ENCODE measurements around the gene IL4R. TPM values are rescaled to one million over a fixed set of nuclear protein-coding genes. Genes with fewer than 3 reads are reported as not detected.
A peak's percentile ranks its signal among the peaks of the same experiment; 100 is the strongest.

Gene IL4R
- total RNA-seq, 1 experiment from 2014 or later, result 25.1 TPM

DNA sequence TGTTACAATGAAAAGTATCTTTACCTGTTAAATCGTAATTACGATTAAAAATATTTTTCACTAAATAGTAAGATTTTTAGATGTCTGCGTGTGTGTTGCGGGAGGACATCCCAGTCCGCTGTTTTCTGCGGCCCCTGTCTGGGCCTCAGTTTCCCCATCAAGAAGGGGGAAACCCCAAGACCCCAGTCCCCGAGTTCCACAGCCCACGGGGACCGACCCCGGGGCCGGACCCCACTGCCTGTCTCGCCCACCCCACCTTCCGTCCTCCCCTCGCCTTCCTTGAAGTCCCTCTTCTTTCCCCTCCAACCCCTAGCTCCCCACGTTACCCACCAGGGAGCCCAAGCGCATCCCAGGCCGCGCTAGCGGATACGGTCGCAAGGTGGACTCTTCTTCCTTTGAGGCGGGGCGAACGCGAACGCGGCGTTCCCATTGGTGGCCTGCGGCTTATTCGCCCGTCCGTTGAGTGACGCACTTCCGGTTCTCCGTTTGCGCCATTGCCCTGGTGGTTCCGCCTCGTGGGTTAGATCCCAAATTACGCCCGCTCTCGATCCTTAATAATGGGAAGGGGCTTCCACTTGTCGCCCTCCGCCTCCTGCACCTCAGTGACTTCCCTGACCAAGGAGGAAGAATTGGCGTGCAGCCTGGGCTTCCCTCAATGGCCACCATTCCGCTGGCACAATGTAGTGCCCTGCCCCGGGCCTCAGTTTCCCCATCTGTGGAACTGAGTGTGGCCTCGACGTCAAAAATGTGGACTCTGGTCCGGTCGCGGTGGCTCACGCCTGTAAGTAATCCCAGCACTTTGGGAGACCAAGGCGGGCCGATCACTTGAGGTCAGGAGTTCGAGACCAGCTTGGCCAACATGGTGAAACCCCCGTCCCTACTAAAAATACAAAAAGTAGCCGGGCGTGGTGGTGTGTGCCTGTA is 45.1 kb upstream of the IL4R start, which contains the start of gene NSMCE1:
NSMCE1 (minus strand) TSS at position 397 of the 924 bp plus-strand sequence. CDS start 11,202 bp downstream, outside the sequence.
- Histone ChIP-seq H3F3A (ENCODE audit: low read length, unreplicated experiment) (peaks cover 6% of the 10 kb centered on the region), H3K36me3 (ENCODE audit: low read depth, low read length) (no peaks in the 10 kb centered on the region), H3K9ac (ENCODE audit: low read length) (peak within 1 kb of the TSS; percentile 75), H3K79me2 (ENCODE audit: low read length) (peaks cover 20% of the 10 kb centered on the region), H3K4me3 (ENCODE audit: low read length) (peak within 1 kb of the TSS; percentile 85), H3K9me2 (replicated peaks; ENCODE audit: low read length) (no peaks in the 10 kb centered on the region), H3K4me2 (ENCODE audit: low read length) (peak within 1 kb of the TSS; percentile 95), H3K27ac (ENCODE audit: low read length) (peak within 1 kb of the TSS; percentile 41), H3K27me3 (ENCODE audit: low read length) (no peaks in the 10 kb centered on the region), H2AFZ (ENCODE audit: low read length) (peak within 1 kb of the TSS; percentile 78), H4K20me1 (ENCODE audit: low read length) (no peaks in the 10 kb centered on the region), H3K9me3 (ENCODE audit: low read length) (no peaks in the 10 kb centered on the region), H3K4me1 (ENCODE audit: insufficient read depth, low read length) (peaks cover 28% of the 10 kb centered on the region)
- TF ChIP-seq EZH2phosphoT487 (IDR thresholded peaks at IDR 0.05; ENCODE audit: borderline replicate concordance, low read length), result no peak
- TF ChIP-seq, protein P1, sequence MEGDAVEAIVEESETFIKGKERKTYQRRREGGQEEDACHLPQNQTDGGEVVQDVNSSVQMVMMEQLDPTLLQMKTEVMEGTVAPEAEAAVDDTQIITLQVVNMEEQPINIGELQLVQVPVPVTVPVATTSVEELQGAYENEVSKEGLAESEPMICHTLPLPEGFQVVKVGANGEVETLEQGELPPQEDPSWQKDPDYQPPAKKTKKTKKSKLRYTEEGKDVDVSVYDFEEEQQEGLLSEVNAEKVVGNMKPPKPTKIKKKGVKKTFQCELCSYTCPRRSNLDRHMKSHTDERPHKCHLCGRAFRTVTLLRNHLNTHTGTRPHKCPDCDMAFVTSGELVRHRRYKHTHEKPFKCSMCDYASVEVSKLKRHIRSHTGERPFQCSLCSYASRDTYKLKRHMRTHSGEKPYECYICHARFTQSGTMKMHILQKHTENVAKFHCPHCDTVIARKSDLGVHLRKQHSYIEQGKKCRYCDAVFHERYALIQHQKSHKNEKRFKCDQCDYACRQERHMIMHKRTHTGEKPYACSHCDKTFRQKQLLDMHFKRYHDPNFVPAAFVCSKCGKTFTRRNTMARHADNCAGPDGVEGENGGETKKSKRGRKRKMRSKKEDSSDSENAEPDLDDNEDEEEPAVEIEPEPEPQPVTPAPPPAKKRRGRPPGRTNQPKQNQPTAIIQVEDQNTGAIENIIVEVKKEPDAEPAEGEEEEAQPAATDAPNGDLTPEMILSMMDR (conservative IDR thresholded peaks at IDR 0.05; ENCODE audit: low read depth, low read length), result no peak
- TF ChIP-seq EZH2 (IDR thresholded peaks at IDR 0.05; ENCODE audit: low read length, unreplicated experiment), result no peak
- DNase-seq, result peak; percentile 94
- intact Hi-C loops (cut with micrococcal nuclease), result loop anchor here (10.0 kb wide), 1 partner anchor 46 kb away; the partner anchor contains the start of gene IL4R
- TSS peak; percentile 97 for BruUV-seq (replicated peaks)
- CTCF ChIA-PET, result no interaction called here
- ATAC-seq, result peak; percentile 97
- POLR2A ChIA-PET (ENCODE audit: unreplicated experiment), result interaction anchor here (0.6 to 0.9 kb wide), 2 partner anchors 17 to 65 kb away, joined by 6 to 25 read pairs; no protein-coding TSS in a partner anchor

DNA sequence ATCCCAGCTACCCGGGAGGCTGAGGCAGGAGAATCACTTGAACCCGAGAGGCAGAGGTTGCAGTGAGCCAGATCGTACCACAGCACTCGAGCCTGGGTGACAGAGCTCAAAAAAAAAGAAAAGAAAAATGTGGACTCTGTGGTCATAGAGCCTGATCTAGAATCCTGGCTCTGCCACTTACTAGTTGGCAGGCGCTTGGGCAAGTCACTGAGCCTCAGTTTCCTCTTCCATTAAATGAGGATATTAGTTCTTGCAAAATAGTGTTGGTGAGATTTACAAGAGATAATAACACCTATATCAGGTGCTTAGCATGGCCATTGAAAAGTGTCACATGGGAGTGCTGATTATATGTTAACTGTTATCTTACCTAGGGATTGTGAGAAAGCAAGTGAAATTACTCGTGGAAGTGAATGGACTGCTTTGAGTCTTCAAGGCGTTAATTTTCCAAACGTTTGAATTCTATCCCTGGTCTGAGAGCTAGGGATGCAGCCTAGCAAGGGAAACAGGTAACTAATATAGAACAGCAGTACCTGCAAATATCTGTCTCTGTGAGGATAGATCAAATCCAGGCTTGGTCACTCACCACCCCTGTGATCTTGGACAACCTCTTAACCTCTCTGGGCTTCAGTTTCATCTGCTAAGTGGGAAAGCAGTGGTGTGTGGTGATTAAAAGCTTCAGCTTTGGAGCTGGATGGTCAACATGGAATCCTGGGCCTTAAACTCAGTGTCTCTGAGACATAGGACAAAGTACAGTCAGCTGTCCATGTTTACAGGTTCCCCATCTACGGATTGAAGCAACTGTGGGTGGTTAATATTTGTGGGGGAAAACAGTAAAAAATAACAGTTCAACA is 44.2 kb upstream of the IL4R start:
- CTCF ChIA-PET, result no interaction called here
- no TSS peak for BruUV-seq (replicated peaks)
- Histone ChIP-seq H3K27ac (ENCODE audit: low read length) (no peak overlapping the region), H3F3A (ENCODE audit: low read length, unreplicated experiment) (peaks cover 4% of the 10 kb centered on the region), H3K36me3 (ENCODE audit: low read depth, low read length) (no peaks in the 10 kb centered on the region), H2AFZ (ENCODE audit: low read length) (no peak overlapping the region), H3K9me2 (replicated peaks; ENCODE audit: low read length) (no peaks in the 10 kb centered on the region), H4K20me1 (ENCODE audit: low read length) (no peaks in the 10 kb centered on the region), H3K27me3 (ENCODE audit: low read length) (no peaks in the 10 kb centered on the region), H3K79me2 (ENCODE audit: low read length) (peaks cover 20% of the 10 kb centered on the region), H3K4me2 (ENCODE audit: low read length) (peak overlapping the region; percentile 95), H3K4me3 (ENCODE audit: low read length) (peak overlapping the region; percentile 85), H3K9me3 (ENCODE audit: low read length) (no peaks in the 10 kb centered on the region), H3K9ac (ENCODE audit: low read length) (peak overlapping the region; percentile 75), H3K4me1 (ENCODE audit: insufficient read depth, low read length) (peaks cover 24% of the 10 kb centered on the region)
- ATAC-seq, result no peak
- DNase-seq, result no peak
- intact Hi-C loops (cut with micrococcal nuclease), result loop anchor here (10.0 kb wide), 1 partner anchor 45 kb away; the partner anchor contains the start of gene IL4R
- TF ChIP-seq EZH2phosphoT487 (IDR thresholded peaks at IDR 0.05; ENCODE audit: borderline replicate concordance, low read length) (no peak), EZH2 (IDR thresholded peaks at IDR 0.05; ENCODE audit: low read length, unreplicated experiment) (no peak)
- TF ChIP-seq, protein P1 (conservative IDR thresholded peaks at IDR 0.05; ENCODE audit: low read depth, low read length), result no peak
- POLR2A ChIA-PET (ENCODE audit: unreplicated experiment), result interaction anchor here (0.6 kb wide), 1 partner anchor 16 kb away, joined by 25 read pairs; no protein-coding TSS in a partner anchor

Measured in PC-3 (cell line).